Duodenal mucosa (tissue), 2 donors: Measurements from ENCODE around the gene ERCC2.

Experiments used
- H3K27ac ChIP-seq: one replicate; pipeline ENCODE4 v1.7.0; 2013; ENCODE audit warnings: low read depth, low read length
- H3K27me3 ChIP-seq, 2 donors: one replicate each; pipeline ENCODE4 v1.7.0; 2013; ENCODE audit warnings: low read length in 2 of 2, control low read depth in 1 of 2; ENCODE audit not compliant: insufficient read depth in 2 of 2, control insufficient read depth in 1 of 2
- H3K36me3 ChIP-seq, 2 donors: one replicate each; pipeline ENCODE4 v1.7.0; 2013; ENCODE audit warnings: low read length in 2 of 2, control low read depth in 1 of 2; ENCODE audit not compliant: insufficient read depth in 2 of 2, control insufficient read depth in 1 of 2
- H3K4me1 ChIP-seq, 2 donors: one replicate each; pipeline ENCODE4 v1.7.0; 2013; ENCODE audit warnings: low read length in 2 of 2, control low read depth in 1 of 2; ENCODE audit not compliant: insufficient read depth in 2 of 2, control insufficient read depth in 1 of 2
- H3K4me3 ChIP-seq, 2 donors: one replicate each; pipeline ENCODE4 v1.7.0; 2013; ENCODE audit warnings: low read length in 2 of 2, low read depth in 1 of 2
- H3K9ac ChIP-seq, 2 donors: one replicate each; pipeline ENCODE4 v1.7.0; 2013; ENCODE audit warnings: low read length in 2 of 2, low read depth in 1 of 2
- H3K9me3 ChIP-seq, 2 donors: one replicate each; pipeline ENCODE4 v1.7.0; 2013; ENCODE audit warnings: low read length in 2 of 2, control low read depth in 1 of 2; ENCODE audit not compliant: control insufficient read depth in 1 of 2

ERCC2 gene

DNA sequence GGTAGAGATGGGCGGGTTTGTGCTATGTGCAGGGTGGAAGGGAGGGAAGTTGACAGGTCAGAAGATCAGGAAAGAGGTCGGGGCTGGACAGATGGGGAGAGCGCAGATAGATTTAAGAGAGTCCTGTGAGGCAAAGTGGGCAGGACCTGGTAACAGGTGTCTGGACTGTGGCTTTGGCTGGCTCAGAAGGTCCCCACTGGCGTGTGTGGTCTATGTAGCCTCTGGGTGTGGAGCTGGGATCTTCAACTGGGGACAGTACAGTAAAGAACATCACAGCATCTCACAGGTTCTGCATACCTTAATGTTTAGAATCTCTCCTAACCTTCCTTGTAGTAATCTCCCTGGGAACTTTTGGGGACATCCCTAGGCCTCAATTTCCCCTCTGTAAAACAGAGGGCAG, 65.4 kb downstream of the ERCC2 start:
- no peak overlapping the region for H3K4me3 ChIP-seq
- no peak overlapping the region for H3K9ac ChIP-seq
- no peaks in the 10 kb centered on the region for H3K4me1 ChIP-seq
- H3K27me3 ChIP-seq: no peaks in the 10 kb centered on the region
- no peaks in the 10 kb centered on the region for H3K9me3 ChIP-seq
- H3K36me3 ChIP-seq: no peaks in the 10 kb centered on the region
- no peak overlapping the region for H3K27ac ChIP-seq

DNA sequence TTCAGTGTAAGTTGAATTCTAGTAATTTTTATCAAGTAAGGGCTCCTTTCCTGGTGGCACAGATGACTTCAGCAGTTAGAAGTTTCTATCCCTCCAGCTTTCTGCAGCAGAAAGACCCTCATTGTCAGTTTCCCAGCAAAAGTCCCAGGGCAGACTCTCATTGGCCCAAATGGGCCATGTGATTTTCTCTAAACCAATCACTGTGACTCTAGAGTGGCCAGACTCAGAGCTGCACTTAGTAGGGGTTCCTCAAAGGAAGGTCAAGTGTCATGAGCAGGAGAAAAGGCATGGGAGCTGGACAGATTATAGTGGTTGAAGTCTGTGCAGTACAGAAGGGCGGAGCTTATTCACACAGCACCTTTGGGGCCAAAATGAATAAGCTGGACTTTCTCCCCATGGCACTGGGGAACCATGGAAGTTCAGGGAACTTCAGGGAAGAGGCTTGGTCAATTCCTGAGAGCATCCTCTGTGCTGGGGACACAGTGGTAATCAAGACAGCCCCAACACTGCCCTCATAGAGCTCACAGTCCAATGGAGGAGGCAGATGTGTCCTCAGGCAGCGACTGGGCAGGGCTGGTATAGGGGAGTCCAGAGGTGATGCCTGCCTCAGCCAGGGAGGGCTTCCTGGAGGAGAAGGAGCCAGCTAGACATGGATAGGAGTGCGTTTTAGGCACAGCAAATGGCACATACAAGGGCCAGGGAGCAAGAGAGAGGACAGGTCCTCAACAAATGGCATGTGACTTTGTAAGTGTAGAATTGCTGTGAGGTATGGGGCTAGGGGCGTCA, 66.0 kb downstream of the ERCC2 start:
- Histone ChIP-seq H3K27ac (no peak overlapping the region), H3K9ac (no peak overlapping the region), H3K36me3 (no peaks in the 10 kb centered on the region), H3K27me3 (no peaks in the 10 kb centered on the region), H3K9me3 (no peaks in the 10 kb centered on the region), H3K4me1 (no peaks in the 10 kb centered on the region), H3K4me3 (no peak overlapping the region)

DNA sequence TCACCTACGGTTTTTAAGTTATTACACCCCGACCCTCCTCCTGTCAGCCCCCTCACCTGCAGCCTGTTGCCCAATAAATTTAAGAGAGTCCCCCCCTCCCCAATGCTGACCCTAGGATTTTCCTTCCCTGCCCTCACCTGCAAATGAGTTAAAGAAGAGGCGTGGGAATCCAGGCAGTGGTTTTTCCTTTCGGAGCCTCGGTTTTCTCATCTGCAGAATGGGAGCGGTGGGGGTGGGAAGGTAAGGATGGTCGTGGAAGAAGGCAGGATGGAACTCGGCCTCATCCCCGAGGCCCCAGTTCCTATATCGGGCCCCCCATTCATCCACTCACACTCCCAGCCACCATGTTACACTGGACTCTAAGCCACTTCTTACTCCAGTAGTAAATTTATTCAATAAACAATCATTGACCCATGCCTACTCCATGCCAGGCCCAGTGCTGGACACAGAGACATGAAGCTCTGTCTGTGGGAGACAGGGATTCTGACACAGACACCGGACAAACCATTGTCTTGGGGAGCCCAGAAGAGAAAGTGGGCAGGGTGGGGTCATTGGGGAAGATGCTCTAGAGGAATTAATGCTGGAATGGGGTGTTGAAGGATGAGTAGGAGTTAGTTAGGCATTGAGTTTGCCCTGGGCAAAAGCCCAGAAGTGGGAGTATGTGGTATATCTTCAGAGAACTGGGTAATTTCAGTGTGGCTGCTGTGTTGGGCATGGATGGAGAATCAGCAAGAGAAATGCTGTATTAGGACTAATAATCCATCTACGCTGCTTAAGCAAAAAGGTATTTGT, 66.9 kb downstream of the ERCC2 start:
- Histone ChIP-seq H3K27me3 (no peaks in the 10 kb centered on the region), H3K27ac (no peak overlapping the region), H3K4me3 (no peak overlapping the region), H3K9me3 (no peaks in the 10 kb centered on the region), H3K9ac (no peak overlapping the region), H3K36me3 (no peaks in the 10 kb centered on the region), H3K4me1 (no peaks in the 10 kb centered on the region)

DNA sequence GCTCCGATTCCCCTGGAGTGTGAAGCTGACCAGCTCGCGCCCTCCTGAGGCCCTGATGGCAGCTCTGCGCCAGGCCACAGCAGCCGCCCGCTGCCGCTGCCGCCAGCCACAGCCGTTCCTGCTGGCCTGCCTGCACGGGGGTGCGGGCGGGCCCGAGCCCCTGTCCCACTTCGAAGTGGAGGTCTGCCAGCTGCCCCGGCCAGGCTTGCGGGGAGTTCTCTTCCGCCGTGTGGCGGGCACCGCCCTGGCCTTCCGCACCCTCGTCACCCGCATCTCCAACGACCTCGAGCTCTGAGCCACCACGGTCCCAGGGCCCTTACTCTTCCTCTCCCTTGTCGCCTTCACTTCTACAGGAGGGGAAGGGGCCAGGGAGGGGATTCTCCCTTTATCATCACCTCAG, 68.0 kb downstream of the ERCC2 start:
- Histone ChIP-seq H3K36me3 (no peaks in the 10 kb centered on the region), H3K27me3 (no peaks in the 10 kb centered on the region), H3K9ac (no peak overlapping the region), H3K27ac (no peak overlapping the region), H3K4me1 (no peaks in the 10 kb centered on the region), H3K4me3 (no peak overlapping the region), H3K9me3 (no peaks in the 10 kb centered on the region)
